IMR-90 (cell line): ENCODE data around the gene TIFAB. TPM values are rescaled to one million over a fixed set of nuclear protein-coding genes. Genes with fewer than 3 reads are reported as not detected.

ENCODE experiments used
- ATAC-seq: fragments of 200-7000 bp; cut with Tn5 transposase; 2 replicates; pipeline ENCODE4 v1.9.1; 2020; ENCODE audit warnings: low read depth, mild to moderate bottlenecking, moderate library complexity
- BruUV-seq: library from RNA; stranded (reverse); fragments of 400-500 nt; replicated peaks from 2 replicates; lab custom pipeline; 2021; lab: Mats Ljungman, UMichigan
- CTCF ChIA-PET: fragments of 300-600 bp; formaldehyde crosslinking; extraction: SDS; loops from one replicate; lab custom pipeline; 2021; ENCODE audit warnings: antibody characterized with exemption; lab: Yijun Ruan, JAX
- POLR2A ChIA-PET: fragments of 300-600 bp; sonication (Branson Sonifier 250); formaldehyde crosslinking; loops from one replicate; lab custom pipeline; 2022; ENCODE audit warnings: antibody characterized with exemption; ENCODE audit not compliant: unreplicated experiment; lab: Charles Lee
- DNase-seq: peaks from one replicate; pipeline ENCODE4 v3.0.0; 2013
- H2AFZ ChIP-seq: replicated peaks from 2 replicates; pipeline ENCODE3; 2013; ENCODE audit warnings: low read length, mild to moderate bottlenecking; ENCODE audit not compliant: poor library complexity
- H2AK5ac ChIP-seq: 2 replicates; pipeline ENCODE4 v1.6.1; 2013; ENCODE audit warnings: low read depth, low read length, inconsistent platforms
- H2AK9ac ChIP-seq: replicated peaks from 2 replicates; pipeline ENCODE3; 2013; ENCODE audit warnings: mild to moderate bottlenecking, low read depth, low read length, moderate library complexity; ENCODE audit not compliant: poor library complexity
- H2BK120ac ChIP-seq: 2 replicates; pipeline ENCODE4 v1.6.1; 2013; ENCODE audit warnings: low read depth, low read length, inconsistent platforms
- H2BK15ac ChIP-seq: 3 replicates; pipeline ENCODE4 v1.6.1; 2013; ENCODE audit warnings: low read depth, low read length, inconsistent platforms
- H2BK20ac ChIP-seq: 2 replicates; pipeline ENCODE4 v1.6.1; 2013; ENCODE audit warnings: low read depth, mild to moderate bottlenecking, inconsistent platforms, low read length, moderate library complexity
- H2BK5ac ChIP-seq: 2 replicates; pipeline ENCODE4 v1.6.1; 2013; ENCODE audit warnings: mild to moderate bottlenecking, low read depth, low read length, inconsistent platforms; ENCODE audit not compliant: poor library complexity, severe bottlenecking
- H3K14ac ChIP-seq: replicated peaks from 2 replicates; pipeline ENCODE4 v1.6.1; 2013; ENCODE audit warnings: low read depth, low read length, inconsistent platforms
- H3K18ac ChIP-seq: 2 replicates; pipeline ENCODE4 v1.6.1; 2013; ENCODE audit warnings: low read depth, low read length, control low read depth
- H3K23ac ChIP-seq: 2 replicates; pipeline ENCODE4 v1.6.1; 2013; ENCODE audit warnings: low read depth, low read length, inconsistent platforms
- H3K27ac ChIP-seq: 2 replicates; pipeline ENCODE4 v1.5.1; 2013; ENCODE audit warnings: mild to moderate bottlenecking, control low read depth, low read length; ENCODE audit not compliant: insufficient read depth
- H3K27me3 ChIP-seq: 2 replicates; pipeline ENCODE4 v1.6.1; 2013; ENCODE audit warnings: low read length; ENCODE audit not compliant: control insufficient read depth, insufficient read depth
- H3K36me3 ChIP-seq: 2 replicates; pipeline ENCODE4 v1.6.1; 2013; ENCODE audit warnings: low read length, mixed read lengths; ENCODE audit not compliant: control insufficient read depth, insufficient read depth
- H3K4ac ChIP-seq: 2 replicates; pipeline ENCODE4 v1.6.1; 2013; ENCODE audit warnings: low read depth, low read length, inconsistent platforms
- H3K4me1 ChIP-seq: 2 replicates; pipeline ENCODE4 v1.6.1; 2013; ENCODE audit warnings: low read length, mixed read lengths; ENCODE audit not compliant: control insufficient read depth, insufficient read depth
- H3K4me2 ChIP-seq: 2 replicates; pipeline ENCODE4 v1.6.1; 2013; ENCODE audit warnings: low read depth, mild to moderate bottlenecking, control low read depth, low read length, moderate library complexity
- H3K4me3 ChIP-seq: 2 replicates; pipeline ENCODE4 v1.5.1; 2013; ENCODE audit warnings: low read depth, mild to moderate bottlenecking, control low read depth, low read length, moderate library complexity; ENCODE audit not compliant: insufficient read depth
- H3K56ac ChIP-seq: 2 replicates; pipeline ENCODE4 v1.6.1; 2013; ENCODE audit warnings: low read length, inconsistent platforms; ENCODE audit not compliant: insufficient read depth; ENCODE audit errors: extremely low read depth
- H3K79me1 ChIP-seq, 2 experiments: 2 replicates each; pipeline ENCODE4 v1.6.1; 2013; ENCODE audit warnings: low read length in 2 of 2, inconsistent platforms in 1 of 2, low read depth in 1 of 2
- H3K9ac ChIP-seq: 2 replicates; pipeline ENCODE4 v1.6.1; 2013; ENCODE audit warnings: low read depth, low read length, control low read depth
- H3K9me1 ChIP-seq: 2 replicates; pipeline ENCODE4 v1.6.1; 2013; ENCODE audit warnings: low read length, inconsistent platforms; ENCODE audit not compliant: insufficient read depth
- H3K9me3 ChIP-seq: 2 replicates; pipeline ENCODE4 v1.6.1; 2013; ENCODE audit warnings: low read length; ENCODE audit not compliant: control insufficient read depth, insufficient read depth
- H4K20me1 ChIP-seq: 2 replicates; pipeline ENCODE4 v1.6.1; 2013; ENCODE audit warnings: low read length, inconsistent platforms; ENCODE audit not compliant: insufficient read depth
- H4K5ac ChIP-seq: 2 replicates; pipeline ENCODE4 v1.6.1; 2013; ENCODE audit warnings: mild to moderate bottlenecking, low read depth, low read length, control low read depth
- H4K8ac ChIP-seq, 2 experiments: 2 replicates each; pipeline ENCODE4 v1.6.1; 2013; ENCODE audit warnings: low read depth in 2 of 2, low read length in 2 of 2, control low read depth in 1 of 2, inconsistent platforms in 1 of 2
- H4K91ac ChIP-seq: 2 replicates; pipeline ENCODE4 v1.6.1; 2013; ENCODE audit warnings: low read depth, low read length, inconsistent platforms; ENCODE audit not compliant: insufficient read depth
- BHLHE40 ChIP-seq: fragments of 150-350 bp; IDR thresholded peaks from 2 replicates; pipeline ENCODE4 v1.6.1; 2016; ENCODE audit warnings: mild to moderate bottlenecking, low read depth, low read length
- CEBPB ChIP-seq: IDR thresholded peaks from 2 replicates; pipeline ENCODE4 v1.6.1; 2012; ENCODE audit warnings: low read depth, low read length, improper control_type of control experiment
- CHD1 ChIP-seq: IDR thresholded peaks from 2 replicates; pipeline ENCODE4 v1.6.1; 2012; ENCODE audit warnings: low read depth, low read length, improper control_type of control experiment
- CTCF ChIP-seq: conservative IDR thresholded peaks from 2 replicates; pipeline ENCODE4 v1.5.1; 2012; ENCODE audit warnings: mild to moderate bottlenecking, low read depth, low read length, improper control_type of control experiment
- ELK1 ChIP-seq: fragments of 150-350 bp; IDR thresholded peaks from 2 replicates; pipeline ENCODE4 v1.6.1; 2016; ENCODE audit warnings: low read depth, mild to moderate bottlenecking, low read length, moderate library complexity, borderline replicate concordance
- MAFK ChIP-seq: IDR thresholded peaks from 2 replicates; pipeline ENCODE4 v1.6.1; 2012; ENCODE audit warnings: low read depth, low read length, improper control_type of control experiment
- MAZ ChIP-seq: IDR thresholded peaks from 2 replicates; pipeline ENCODE4 v1.6.1; 2012; ENCODE audit warnings: low read depth, mild to moderate bottlenecking, low read length, improper control_type of control experiment, moderate library complexity, borderline replicate concordance
- MXI1 ChIP-seq: IDR thresholded peaks from 2 replicates; pipeline ENCODE4 v1.6.1; 2012; ENCODE audit warnings: low read depth, mild to moderate bottlenecking, low read length, moderate library complexity, borderline replicate concordance
- NFE2L2 ChIP-seq: fragments of 150-350 bp; IDR thresholded peaks from 2 replicates; pipeline ENCODE4 v1.6.1; 2016; ENCODE audit warnings: low read depth, mild to moderate bottlenecking, low read length
- RAD21 ChIP-seq: IDR thresholded peaks from 2 replicates; pipeline ENCODE4 v1.6.1; 2012; ENCODE audit warnings: low read length, improper control_type of control experiment
- RCOR1 ChIP-seq: IDR thresholded peaks from 2 replicates; pipeline ENCODE4 v1.6.1; 2012; ENCODE audit warnings: mild to moderate bottlenecking, low read length, improper control_type of control experiment; ENCODE audit not compliant: insufficient replicate concordance
- RFX5 ChIP-seq: IDR thresholded peaks from 2 replicates; pipeline ENCODE4 v1.8.0; 2012; ENCODE audit warnings: low read depth, mild to moderate bottlenecking, low read length, moderate library complexity
- SMC3 ChIP-seq: fragments of 150-350 bp; IDR thresholded peaks from 2 replicates; pipeline ENCODE4 v1.6.1; 2016; ENCODE audit warnings: low read depth, mild to moderate bottlenecking, antibody characterized with exemption, low read length, moderate library complexity
- USF2 ChIP-seq: fragments of 150-350 bp; IDR thresholded peaks from 2 replicates; pipeline ENCODE4 v1.6.1; 2017; ENCODE audit warnings: mild to moderate bottlenecking, antibody characterized with exemption, low read length, low read depth
- WGBS, 2 experiments: methylation state at CpG; one replicate each; pipeline versions ENCODE4 v1.1.5 to v1.1.7; 2013; ENCODE audit warnings: missing lambda C conversion rate in 2 of 2; ENCODE audit not compliant: insufficient read length in 1 of 2; ENCODE audit errors: extremely low coverage in 2 of 2; 5-methylcytosine and 5-hydroxymethylcytosine counted together
- dilution Hi-C: fragments of 300-500 bp; cut with HindIII; formaldehyde crosslinking; loops from one replicate; pipeline ENCODE4 v1.14.3; 2018; ENCODE audit warnings: low sequenced_read_pairs; ENCODE audit not compliant: unreplicated experiment
- in situ Hi-C: fragments of 300-500 bp; cut with MboI; formaldehyde crosslinking; loops from 3 replicates; pipeline ENCODE4 v1.14.3; 2019; ENCODE audit warnings: low sequenced_read_pairs, inconsistent platforms, mixed read lengths
- intact Hi-C: fragments of 100-400 bp; cut with micrococcal nuclease; formaldehyde crosslinking; loops from 2 replicates; pipeline ENCODE4 v1.10.0; 2022
- polyA plus RNA-seq, 3 experiments: library from polyadenylated mRNA; depleted of rRNA; stranded (reverse); fragments of >200 nt; gene quantifications; 2 replicates each; pipeline ENCODE4 v1.2.3, GENCODE V29; 2012; ENCODE audit warnings: low replicate concordance in 1 of 3
- total RNA-seq: library from RNA; depleted of rRNA; stranded (reverse); fragments of >200 nt; gene quantifications from 2 replicates; pipeline ENCODE4 v1.2.3, GENCODE V29; 2012

TIFAB gene
- total and polyA plus RNA-seq, 2 of the 4 experiments (the other 2 are of a cell fraction), result not detected

- Histone ChIP-seq H3K4me1 (peaks cover 15% of the 10 kb centered on the region), H3K9me1 (no peaks in the 10 kb centered on the region), H2BK15ac (no peak overlapping the region), H3K27me3 (peaks cover 38% of the 10 kb centered on the region), H3K9me3 (no peaks in the 10 kb centered on the region), H2AK5ac (no peak overlapping the region), H4K91ac (no peak overlapping the region), H3K4me3 (no peak overlapping the region), H3K79me1 (no peaks in the 10 kb centered on the region), H3K27ac (no peak overlapping the region), H2BK20ac (no peak overlapping the region), H2AFZ (no peak overlapping the region), H2BK120ac (no peak overlapping the region), H3K36me3 (no peaks in the 10 kb centered on the region), H3K4ac (no peak overlapping the region), H4K8ac (no peak overlapping the region), H3K18ac (no peak overlapping the region), H3K14ac (no peak overlapping the region), H2BK5ac (no peak overlapping the region), H3K4me2 (no peak overlapping the region), H4K20me1 (no peaks in the 10 kb centered on the region), H3K23ac (no peak overlapping the region), H2AK9ac (no peak overlapping the region), H4K5ac (no peak overlapping the region), H3K56ac (no peak overlapping the region), H3K9ac (no peak overlapping the region)
- dilution Hi-C loops, result no loop called here
- WGBS, 2 experiments, result 43% methylated on average over 1 of the region's 3 CpGs; no CpG with 5 or more reads in 1 of the 2 experiments
- in situ Hi-C loops, result no loop called here
- intact Hi-C loops, result no loop called here
- ChIA-PET POLR2A (no interaction called here), CTCF (no interaction called here)
- no peak for ATAC-seq
- no peak for DNase-seq
- TF ChIP-seq ELK1 (no peak), MAFK (no peak), MAZ (no peak), RAD21 (no peak), MXI1 (no peak), CTCF (no peak), BHLHE40 (no peak), SMC3 (no peak), NFE2L2 (no peak), RCOR1 (no peak), CEBPB (no peak), CHD1 (no peak), RFX5 (no peak), USF2 (no peak)
- no TSS peak for BruUV-seq
Observed at GRCh38 chr5:135492319-135492626, 40.1 kb upstream of the TIFAB start.
